Astrocyte of the spinal cord (primary cell): ENCODE measurements around the gene NDUFAF4.

Experiments
- DNase-seq: peaks from one replicate; pipeline ENCODE4 v3.0.0; 2011; ENCODE audit warnings: low read depth, low spot score
- H3K4me3 ChIP-seq: 2 replicates; pipeline ENCODE4 v1.5.1; 2011; ENCODE audit warnings: low read depth, mild to moderate bottlenecking, low read length, moderate library complexity
- in situ Hi-C: cut with HindIII; loops from 2 replicates; pipeline ENCODE4 v1.10.0; 2017; ENCODE audit warnings: low sequenced_read_pairs
- TF ChIP-seq, protein P1 (sequence below): IDR thresholded peaks from 2 replicates; pipeline ENCODE4 v1.5.1; 2012; ENCODE audit warnings: low read depth, mild to moderate bottlenecking, low read length, inconsistent platforms

The NDUFAF4 gene

GRCh38 chr6:96934087-96934486, 36.4 kb upstream of the NDUFAF4 start:
- in situ Hi-C loops = no loop called here
- no peak overlapping the region for H3K4me3 ChIP-seq
- TF ChIP-seq, protein P1, sequence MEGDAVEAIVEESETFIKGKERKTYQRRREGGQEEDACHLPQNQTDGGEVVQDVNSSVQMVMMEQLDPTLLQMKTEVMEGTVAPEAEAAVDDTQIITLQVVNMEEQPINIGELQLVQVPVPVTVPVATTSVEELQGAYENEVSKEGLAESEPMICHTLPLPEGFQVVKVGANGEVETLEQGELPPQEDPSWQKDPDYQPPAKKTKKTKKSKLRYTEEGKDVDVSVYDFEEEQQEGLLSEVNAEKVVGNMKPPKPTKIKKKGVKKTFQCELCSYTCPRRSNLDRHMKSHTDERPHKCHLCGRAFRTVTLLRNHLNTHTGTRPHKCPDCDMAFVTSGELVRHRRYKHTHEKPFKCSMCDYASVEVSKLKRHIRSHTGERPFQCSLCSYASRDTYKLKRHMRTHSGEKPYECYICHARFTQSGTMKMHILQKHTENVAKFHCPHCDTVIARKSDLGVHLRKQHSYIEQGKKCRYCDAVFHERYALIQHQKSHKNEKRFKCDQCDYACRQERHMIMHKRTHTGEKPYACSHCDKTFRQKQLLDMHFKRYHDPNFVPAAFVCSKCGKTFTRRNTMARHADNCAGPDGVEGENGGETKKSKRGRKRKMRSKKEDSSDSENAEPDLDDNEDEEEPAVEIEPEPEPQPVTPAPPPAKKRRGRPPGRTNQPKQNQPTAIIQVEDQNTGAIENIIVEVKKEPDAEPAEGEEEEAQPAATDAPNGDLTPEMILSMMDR = no peak
- no peak for DNase-seq

DNA sequence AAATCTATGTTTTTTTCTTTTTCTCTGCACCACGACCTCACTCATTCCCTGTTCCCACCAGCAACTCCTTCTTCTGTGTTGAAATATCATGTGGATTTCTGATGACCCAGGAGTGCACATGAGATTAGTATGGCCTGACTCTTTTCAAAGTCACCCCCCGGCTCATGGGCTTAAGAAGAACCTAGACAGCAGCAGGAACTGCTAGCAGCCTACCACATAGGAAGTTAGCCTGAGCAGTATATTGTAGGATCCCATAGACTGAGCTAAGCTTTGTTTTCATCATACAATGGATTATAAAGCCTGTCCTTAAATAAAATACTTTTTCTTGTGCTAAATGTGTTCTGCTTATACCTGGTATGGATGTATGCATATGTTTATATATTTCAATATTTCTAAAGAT, 33.5 kb upstream of the NDUFAF4 start:
- TF ChIP-seq, protein P1 = no peak
- in situ Hi-C loops = no loop called here
- no peak overlapping the region for H3K4me3 ChIP-seq
- no peak for DNase-seq

DNA sequence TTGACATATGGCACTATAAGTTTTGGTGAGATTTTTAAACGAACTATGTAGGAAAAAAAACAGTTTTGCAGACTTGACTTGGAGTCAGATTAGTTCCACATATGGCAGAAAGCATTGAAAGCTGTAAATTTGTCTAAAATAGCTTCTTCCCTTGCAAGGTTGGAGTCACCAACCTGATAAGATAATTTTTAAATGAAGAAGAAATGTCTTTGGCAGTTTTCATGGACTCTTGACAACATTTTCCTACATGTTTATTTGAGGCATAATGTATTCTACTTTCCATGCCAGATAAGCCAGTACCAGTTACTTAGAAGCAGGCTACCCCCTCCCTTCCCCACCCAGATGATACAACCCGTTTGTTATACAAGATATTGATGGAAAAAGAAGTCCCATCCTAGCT, 32.0 kb upstream of the NDUFAF4 start:
- no peak overlapping the region for H3K4me3 ChIP-seq
- in situ Hi-C loops = no loop called here
- TF ChIP-seq, protein P1 = no peak
- DNase-seq = no peak

GRCh38 chr6:96927660-96928059, 30.0 kb upstream of the NDUFAF4 start:
- TF ChIP-seq, protein P1 = no peak
- H3K4me3 ChIP-seq = no peak overlapping the region
- DNase-seq = no peak
- in situ Hi-C loops = no loop called here

GRCh38 chr6:96926425-96926824, 28.7 kb upstream of the NDUFAF4 start:
- no peak for DNase-seq
- in situ Hi-C loops = no loop called here
- H3K4me3 ChIP-seq = no peak overlapping the region
- TF ChIP-seq, protein P1 = no peak

DNA sequence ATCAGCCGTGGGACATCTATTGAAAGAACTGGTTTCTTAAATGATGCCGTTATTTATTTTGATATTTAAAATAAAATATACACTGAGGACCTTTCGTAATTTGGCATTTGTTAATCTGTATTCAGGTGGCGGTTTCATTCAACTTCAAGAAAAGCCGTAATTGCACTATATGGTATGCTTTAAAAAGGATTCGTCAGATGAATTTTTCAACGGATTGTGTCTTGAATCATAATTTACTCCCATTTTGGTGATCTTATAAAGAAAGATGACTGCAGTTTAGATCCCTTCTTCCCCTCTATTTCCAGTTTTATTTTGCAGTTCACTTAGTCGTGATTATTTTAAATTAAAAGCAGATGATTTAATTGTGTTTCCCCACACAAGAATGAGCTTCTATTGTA, 27.6 kb upstream of the NDUFAF4 start:
- TF ChIP-seq, protein P1 = no peak
- DNase-seq = no peak
- in situ Hi-C loops = no loop called here
- no peak overlapping the region for H3K4me3 ChIP-seq
